Thymus (tissue), 11 donors: ENCODE data around the gene UBASH3B. TPM values are rescaled to one million over a fixed set of nuclear protein-coding genes. Genes with fewer than 3 reads are reported as not detected.

ENCODE experiments used
- DNase-seq, 9 donors: peaks; one replicate each; pipeline ENCODE4 v3.0.0-alpha.2; 2013; ENCODE audit warnings: low spot score in 9 of 9, low read depth in 6 of 9, missing footprints in 1 of 9
- H3K27ac ChIP-seq, 2 donors: one replicate each; pipeline ENCODE4 v1.5.1; 2013; ENCODE audit warnings: control low read depth in 1 of 2, low read depth in 1 of 2, low read length in 1 of 2, mild to moderate bottlenecking in 1 of 2, moderate library complexity in 1 of 2
- H3K27me3 ChIP-seq, 2 donors: one replicate each; pipeline ENCODE4 v1.5.1; 2013; ENCODE audit warnings: low read length in 1 of 2; ENCODE audit not compliant: control insufficient read depth in 2 of 2, insufficient read depth in 1 of 2
- H3K36me3 ChIP-seq, 2 donors: one replicate each; pipeline ENCODE4 v1.5.1; 2013; ENCODE audit warnings: low read length in 1 of 2, mild to moderate bottlenecking in 1 of 2, moderate library complexity in 1 of 2; ENCODE audit not compliant: control insufficient read depth in 2 of 2, insufficient read depth in 2 of 2
- H3K4me1 ChIP-seq, 2 donors: one replicate each; pipeline ENCODE4 v1.5.1; 2013; ENCODE audit warnings: low read length in 2 of 2; ENCODE audit not compliant: control insufficient read depth in 2 of 2, insufficient read depth in 2 of 2
- H3K4me3 ChIP-seq, 2 donors: one replicate each; pipeline ENCODE4 v1.5.1; 2013; ENCODE audit warnings: low read length in 2 of 2, control low read depth in 1 of 2, mild to moderate bottlenecking in 1 of 2
- H3K9me3 ChIP-seq, 2 donors: one replicate each; pipeline ENCODE4 v1.5.1; 2013; ENCODE audit warnings: low read length in 1 of 2, mild to moderate bottlenecking in 1 of 2; ENCODE audit not compliant: control insufficient read depth in 2 of 2, insufficient read depth in 1 of 2
- WGBS: extraction: QIAGEN DNeasy Blood & Tissue Kit; methylation state at CpG from one replicate; pipeline ENCODE4 v1.1.7; 2013; 5-methylcytosine and 5-hydroxymethylcytosine counted together
- polyA plus RNA-seq: library from polyadenylated mRNA; stranded (reverse); fragments of 200-250 nt; gene quantifications from one replicate; pipeline ENCODE4 v1.2.3, GENCODE V29; 2013
- total RNA-seq: library from RNA; stranded (reverse); fragments of 120-200 nt; gene quantifications from one replicate; pipeline ENCODE4 v1.2.4, GENCODE V29; 2013
- donor health status: healthy.

UBASH3B gene
- total and polyA plus RNA-seq, 2 donors = 11.2 to 14.8 TPM

DNA sequence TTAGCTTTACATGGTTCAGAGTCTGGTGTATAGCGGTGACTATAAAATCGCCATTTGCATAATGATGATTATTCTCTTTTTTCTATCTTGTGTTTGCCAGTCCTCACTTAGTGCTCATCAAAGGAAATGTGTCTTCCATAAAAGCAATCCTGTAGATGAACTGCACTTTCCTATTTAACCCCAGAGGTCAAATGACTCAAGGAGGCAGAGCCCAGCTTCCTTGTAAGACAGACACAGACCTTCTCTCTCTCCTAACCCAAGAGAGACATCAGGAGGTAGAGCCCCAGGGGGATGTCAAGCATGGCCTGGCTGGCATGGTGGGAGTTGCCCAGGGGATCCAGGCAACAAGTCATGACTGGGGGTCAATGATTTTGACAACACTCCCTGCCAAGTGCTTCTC lies 135.9 kb downstream of the UBASH3B start:
- no peaks in the 10 kb centered on the region for H3K27me3 ChIP-seq
- H3K27ac ChIP-seq = no peak overlapping the region
- no peak for DNase-seq
- peaks cover 45 to 56% of the 10 kb centered on the region in 2 donors for H3K36me3 ChIP-seq
- no peak overlapping the region for H3K4me3 ChIP-seq
- no peaks in the 10 kb centered on the region for H3K9me3 ChIP-seq
- no peaks in the 10 kb centered on the region for H3K4me1 ChIP-seq
- WGBS = 97% methylated on average over 2 of the region's 2 CpGs

GRCh38 chr11:122791836-122792235 lies 136.3 kb downstream of the UBASH3B start:
- peaks cover 49 to 60% of the 10 kb centered on the region in 2 donors for H3K36me3 ChIP-seq
- H3K9me3 ChIP-seq = no peaks in the 10 kb centered on the region
- no peaks in the 10 kb centered on the region for H3K4me1 ChIP-seq
- no peak for DNase-seq
- WGBS = 95% methylated on average over 8 of the region's 8 CpGs
- no peak overlapping the region for H3K27ac ChIP-seq
- no peak overlapping the region for H3K4me3 ChIP-seq
- no peaks in the 10 kb centered on the region for H3K27me3 ChIP-seq

DNA sequence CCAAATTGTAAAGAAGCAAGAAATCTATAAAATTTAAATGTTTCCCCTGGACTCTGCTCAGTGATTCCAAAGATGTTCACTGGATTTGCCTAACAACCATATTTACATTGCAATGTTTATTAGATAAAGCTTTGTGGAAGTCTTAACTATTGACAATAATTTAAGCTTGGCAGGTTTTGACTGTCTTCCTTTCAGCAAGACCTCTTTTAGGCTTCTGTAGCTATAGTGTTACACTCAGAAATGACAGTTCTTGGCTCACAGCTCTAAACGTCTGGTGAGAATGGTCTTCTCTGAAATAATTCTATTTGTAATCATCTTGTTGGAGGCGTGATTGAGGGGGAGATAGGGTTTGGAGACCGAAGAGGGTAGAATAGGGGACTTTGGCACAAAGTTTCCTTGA lies 138.0 kb downstream of the UBASH3B start:
- DNase-seq = no peak
- no peak overlapping the region for H3K4me3 ChIP-seq
- H3K4me1 ChIP-seq = no peaks in the 10 kb centered on the region
- 89% methylated on average over 3 of the region's 3 CpGs for WGBS
- H3K36me3 ChIP-seq = peaks cover 57 to 66% of the 10 kb centered on the region in 2 donors
- H3K27me3 ChIP-seq = no peaks in the 10 kb centered on the region
- no peak overlapping the region for H3K27ac ChIP-seq
- no peaks in the 10 kb centered on the region for H3K9me3 ChIP-seq

DNA sequence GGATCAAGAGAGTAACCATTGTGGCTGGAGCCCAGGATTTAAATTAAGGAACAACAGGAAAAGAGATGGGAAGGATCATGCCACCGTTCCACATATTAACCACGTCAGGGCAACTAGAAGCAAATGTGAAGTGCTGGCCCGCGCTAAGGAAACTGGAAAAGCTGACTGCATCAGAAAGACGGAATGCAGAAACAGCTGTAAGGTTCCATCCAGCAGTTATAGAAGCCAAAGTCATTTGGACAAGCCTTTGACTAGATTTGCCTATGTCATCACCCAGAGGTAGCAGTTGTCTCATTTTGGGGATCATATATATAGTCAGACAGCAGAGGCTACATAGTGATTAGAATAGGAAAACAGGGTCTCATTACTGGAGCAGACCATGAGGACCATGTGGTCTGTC lies 139.8 kb downstream of the UBASH3B start:
- Histone ChIP-seq H3K4me1 (no peaks in the 10 kb centered on the region), H3K4me3 (no peak overlapping the region), H3K9me3 (no peaks in the 10 kb centered on the region), H3K36me3 (peaks cover 56 to 61% of the 10 kb centered on the region in 2 donors), H3K27ac (no peak overlapping the region), H3K27me3 (no peaks in the 10 kb centered on the region)
- WGBS = 96% methylated on average over 5 of the region's 5 CpGs
- DNase-seq = no peak

DNA sequence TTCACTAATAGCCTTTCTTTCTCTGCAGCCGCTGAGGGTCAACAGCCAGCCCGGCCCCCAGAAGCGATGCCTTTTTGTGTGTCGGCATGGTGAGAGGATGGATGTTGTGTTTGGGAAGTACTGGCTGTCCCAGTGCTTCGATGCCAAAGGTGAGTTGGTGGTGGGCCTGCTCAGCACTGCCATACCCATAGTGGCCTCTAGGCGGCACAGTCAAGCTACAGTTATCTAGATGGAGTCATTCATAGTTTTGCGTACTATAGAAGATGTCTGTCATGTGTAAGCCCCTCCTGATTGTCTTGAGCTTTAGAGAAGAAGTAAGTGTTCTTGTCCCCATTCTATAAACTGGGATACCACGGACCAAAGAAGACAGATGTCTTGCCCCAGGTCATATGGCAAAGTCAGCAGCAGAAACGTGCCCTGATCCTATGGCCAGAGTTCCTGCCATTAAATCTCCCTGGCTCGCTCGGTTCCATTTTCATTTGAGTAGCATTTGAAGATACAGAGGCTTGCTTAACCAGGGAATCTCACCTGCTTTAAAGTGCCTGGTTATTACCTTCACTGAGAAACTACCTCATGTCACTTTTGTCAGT lies 140.7 kb downstream of the UBASH3B start:
- 75% methylated on average over 11 of the region's 11 CpGs for WGBS
- DNase-seq = peak in 5 of 9 donors; percentile 28 to 65 (median 46)
- H3K27me3 ChIP-seq = no peaks in the 10 kb centered on the region
- no peaks in the 10 kb centered on the region for H3K4me1 ChIP-seq
- H3K27ac ChIP-seq = no peak overlapping the region
- no peak overlapping the region for H3K4me3 ChIP-seq
- peaks cover 60 to 61% of the 10 kb centered on the region in 2 donors for H3K36me3 ChIP-seq
- no peaks in the 10 kb centered on the region for H3K9me3 ChIP-seq

GRCh38 chr11:122797651-122798050 lies 142.1 kb downstream of the UBASH3B start:
- 100% methylated on average over 1 of the region's 1 CpG for WGBS
- H3K4me3 ChIP-seq = no peak overlapping the region
- H3K27ac ChIP-seq = no peak overlapping the region
- no peaks in the 10 kb centered on the region for H3K9me3 ChIP-seq
- no peaks in the 10 kb centered on the region for H3K4me1 ChIP-seq
- no peaks in the 10 kb centered on the region for H3K27me3 ChIP-seq
- peaks cover 54 to 61% of the 10 kb centered on the region in 2 donors for H3K36me3 ChIP-seq
- no peak for DNase-seq

- Histone ChIP-seq H3K4me3 (no peak overlapping the region), H3K9me3 (no peaks in the 10 kb centered on the region), H3K36me3 (peaks cover 67 to 70% of the 10 kb centered on the region in 2 donors), H3K4me1 (peaks cover 0 to 8% of the 10 kb centered on the region in 2 donors), H3K27me3 (no peaks in the 10 kb centered on the region), H3K27ac (no peak overlapping the region)
- DNase-seq = no peak
- WGBS = 97% methylated on average over 4 of the region's 4 CpGs
Observed at GRCh38 chr11:122799406-122800105, 144.0 kb downstream of the UBASH3B start.

DNA sequence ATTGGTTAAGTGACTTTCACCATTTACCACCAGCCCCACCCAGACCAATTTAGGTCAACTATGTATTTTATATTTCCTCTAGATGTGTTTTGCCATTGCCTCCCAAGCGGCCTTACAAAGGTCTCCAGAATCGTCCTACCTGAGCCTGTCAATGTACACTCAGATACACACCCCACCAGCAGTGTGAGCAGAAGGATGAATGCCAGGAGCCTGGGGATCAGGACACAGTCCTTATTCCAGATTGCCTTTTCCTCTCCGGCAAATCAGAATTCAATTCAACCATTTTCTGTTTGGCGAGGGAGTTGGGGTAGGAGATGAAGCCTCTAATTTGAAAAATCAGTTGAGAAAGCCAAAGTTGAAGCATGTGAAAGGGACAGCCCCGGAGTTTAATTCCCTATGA lies 147.4 kb downstream of the UBASH3B start:
- no peak overlapping the region for H3K27ac ChIP-seq
- WGBS = 97% methylated on average over 5 of the region's 5 CpGs
- H3K4me1 ChIP-seq = peaks cover 0 to 8% of the 10 kb centered on the region in 2 donors
- no peak overlapping the region for H3K4me3 ChIP-seq
- H3K9me3 ChIP-seq = no peaks in the 10 kb centered on the region
- DNase-seq = no peak
- peaks cover 43 to 59% of the 10 kb centered on the region in 2 donors for H3K36me3 ChIP-seq
- H3K27me3 ChIP-seq = no peaks in the 10 kb centered on the region

GRCh38 chr11:122803306-122803705 lies 147.8 kb downstream of the UBASH3B start:
- DNase-seq = peak in 1 of 9 donors; percentile 12
- Histone ChIP-seq H3K27ac (peak overlapping the region; percentile 28 to 36), H3K4me1 (peaks cover 0 to 8% of the 10 kb centered on the region in 2 donors), H3K4me3 (no peak overlapping the region), H3K27me3 (no peaks in the 10 kb centered on the region), H3K9me3 (no peaks in the 10 kb centered on the region), H3K36me3 (peaks cover 47 to 62% of the 10 kb centered on the region in 2 donors)
- 94% methylated on average over 2 of the region's 2 CpGs for WGBS
